HUES6 (cell line): ENCODE data around the gene CTIF.

Source experiments
- H3K27ac ChIP-seq: 2 replicates; pipeline ENCODE4 v1.7.0; 2013; ENCODE audit warnings: low read depth, mild to moderate bottlenecking, low read length, inconsistent platforms
- H3K27me3 ChIP-seq: 2 replicates; pipeline ENCODE4 v1.6.1; 2013; ENCODE audit warnings: low read length; ENCODE audit not compliant: control insufficient read depth, insufficient read depth
- H3K36me3 ChIP-seq: 2 replicates; pipeline ENCODE4 v1.6.1; 2013; ENCODE audit warnings: low read length; ENCODE audit not compliant: control insufficient read depth, insufficient read depth
- H3K4me1 ChIP-seq: 2 replicates; pipeline ENCODE4 v1.6.1; 2013; ENCODE audit warnings: low read length; ENCODE audit not compliant: control insufficient read depth, insufficient read depth
- H3K4me3 ChIP-seq: 2 replicates; pipeline ENCODE4 v1.5.1; 2013; ENCODE audit warnings: low read depth, low read length
- H3K9ac ChIP-seq: one replicate; pipeline ENCODE4 v1.6.1; 2013; ENCODE audit warnings: mild to moderate bottlenecking, low read length
- H3K9me3 ChIP-seq: 2 replicates; pipeline ENCODE4 v1.6.1; 2013; ENCODE audit warnings: low read depth, low read length; ENCODE audit not compliant: control insufficient read depth, insufficient read depth

The CTIF gene

GRCh38 chr18:48757906-48758305 is 219.1 kb downstream of the CTIF start:
- no peak overlapping the region for H3K4me3 ChIP-seq
- no peak overlapping the region for H3K9ac ChIP-seq
- no peaks in the 10 kb centered on the region; the same call in 1 of the 2 replicates for H3K4me1 ChIP-seq
- H3K36me3 ChIP-seq: peaks cover 5% of the 10 kb centered on the region; the same call in 1 of the 2 replicates
- H3K9me3 ChIP-seq: peaks cover 3% of the 10 kb centered on the region; the same call in 1 of the 2 replicates
- no peak overlapping the region for H3K27ac ChIP-seq
- no peaks in the 10 kb centered on the region for H3K27me3 ChIP-seq

DNA sequence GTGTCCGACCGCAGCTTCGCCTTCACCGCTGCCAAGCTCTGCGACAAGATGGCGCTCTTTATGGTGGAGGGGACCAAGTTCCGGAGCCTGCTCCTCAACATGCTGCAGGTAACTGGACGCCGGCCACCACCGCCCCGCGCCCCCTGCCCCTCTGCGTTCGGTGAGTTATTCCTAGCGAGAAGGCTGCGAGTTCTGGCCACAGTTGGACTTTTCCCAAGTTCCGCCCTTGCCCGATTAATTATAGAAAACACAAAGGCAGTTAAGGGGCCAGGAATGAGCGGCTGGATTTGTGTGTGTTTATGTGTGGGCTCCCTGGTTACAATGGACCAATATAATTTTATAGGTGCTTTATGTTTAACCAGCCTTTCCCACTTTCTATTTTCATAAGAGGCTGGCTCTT is 222.8 kb downstream of the CTIF start:
- no peaks in the 10 kb centered on the region for H3K27me3 ChIP-seq
- no peak overlapping the region for H3K9ac ChIP-seq
- no peak overlapping the region for H3K4me3 ChIP-seq
- H3K36me3 ChIP-seq: peaks cover 5% of the 10 kb centered on the region; the same call in 1 of the 2 replicates
- H3K27ac ChIP-seq: no peak overlapping the region
- peaks cover 2% of the 10 kb centered on the region; the same call in 1 of the 2 replicates for H3K9me3 ChIP-seq
- H3K4me1 ChIP-seq: peaks cover 6% of the 10 kb centered on the region; the same call in 1 of the 2 replicates

GRCh38 chr18:48762022-48762421 is 223.2 kb downstream of the CTIF start:
- Histone ChIP-seq H3K27ac (no peak overlapping the region), H3K4me3 (no peak overlapping the region), H3K9ac (no peak overlapping the region), H3K27me3 (no peaks in the 10 kb centered on the region), H3K9me3 (no peaks in the 10 kb centered on the region), H3K36me3 (peaks cover 5% of the 10 kb centered on the region; the same call in 1 of the 2 replicates), H3K4me1 (peaks cover 6% of the 10 kb centered on the region; the same call in 1 of the 2 replicates)

DNA sequence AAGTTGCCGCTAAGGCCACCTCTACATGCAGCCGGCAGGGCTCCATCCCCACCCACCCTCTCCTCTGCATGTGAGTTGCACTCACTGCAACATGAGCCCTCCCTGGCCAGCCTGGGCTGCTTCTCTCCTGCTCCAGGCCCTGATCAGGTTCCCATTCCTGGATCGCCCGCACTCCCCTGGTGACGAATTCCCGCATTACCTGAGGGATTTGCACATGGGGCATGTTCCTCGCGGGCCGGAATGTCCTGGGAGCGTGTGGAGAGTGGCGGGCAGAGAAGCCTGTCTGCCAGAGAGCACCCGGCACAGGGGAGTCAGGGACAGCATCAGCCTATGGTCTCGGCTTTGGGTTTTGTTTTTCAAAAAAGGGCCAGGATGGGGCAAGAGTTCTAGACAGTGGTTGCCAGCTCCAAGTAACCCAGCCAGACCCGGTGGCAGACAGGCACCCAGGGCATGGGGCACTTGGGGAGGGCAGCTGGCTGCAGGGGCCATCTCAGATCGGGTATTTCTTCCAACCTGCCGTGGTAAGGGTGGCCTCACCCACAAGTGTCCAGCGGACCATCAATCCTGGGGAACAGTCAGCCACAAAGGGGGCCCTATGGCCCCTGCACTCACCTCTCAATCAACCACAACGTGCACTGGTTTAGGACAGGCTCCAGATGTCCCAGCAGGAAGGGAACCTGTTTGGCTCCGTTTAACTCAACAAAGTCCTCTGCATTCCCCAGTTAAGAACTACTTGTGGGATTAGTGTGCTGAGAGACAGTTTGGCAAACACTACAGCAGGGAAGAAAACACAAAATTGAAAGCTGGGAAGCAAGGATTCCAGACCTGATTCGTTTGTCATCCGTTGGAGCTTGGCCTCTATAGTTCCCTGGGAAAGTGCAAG is 224.2 kb downstream of the CTIF start:
- Histone ChIP-seq H3K4me3 (no peak overlapping the region), H3K4me1 (peaks cover 6% of the 10 kb centered on the region; the same call in 1 of the 2 replicates), H3K27me3 (no peaks in the 10 kb centered on the region), H3K36me3 (peaks cover 5% of the 10 kb centered on the region; the same call in 1 of the 2 replicates), H3K27ac (no peak overlapping the region), H3K9me3 (no peaks in the 10 kb centered on the region), H3K9ac (no peak overlapping the region)

- H3K4me3 ChIP-seq: no peak overlapping the region
- peaks cover 6% of the 10 kb centered on the region; the same call in 1 of the 2 replicates for H3K4me1 ChIP-seq
- no peak overlapping the region for H3K9ac ChIP-seq
- H3K27me3 ChIP-seq: no peaks in the 10 kb centered on the region
- peaks cover 5% of the 10 kb centered on the region; the same call in 1 of the 2 replicates for H3K36me3 ChIP-seq
- no peaks in the 10 kb centered on the region for H3K9me3 ChIP-seq
- H3K27ac ChIP-seq: no peak overlapping the region
These were observed 224.9 kb downstream of the CTIF start for GRCh38 chr18:48763719-48764100.

DNA sequence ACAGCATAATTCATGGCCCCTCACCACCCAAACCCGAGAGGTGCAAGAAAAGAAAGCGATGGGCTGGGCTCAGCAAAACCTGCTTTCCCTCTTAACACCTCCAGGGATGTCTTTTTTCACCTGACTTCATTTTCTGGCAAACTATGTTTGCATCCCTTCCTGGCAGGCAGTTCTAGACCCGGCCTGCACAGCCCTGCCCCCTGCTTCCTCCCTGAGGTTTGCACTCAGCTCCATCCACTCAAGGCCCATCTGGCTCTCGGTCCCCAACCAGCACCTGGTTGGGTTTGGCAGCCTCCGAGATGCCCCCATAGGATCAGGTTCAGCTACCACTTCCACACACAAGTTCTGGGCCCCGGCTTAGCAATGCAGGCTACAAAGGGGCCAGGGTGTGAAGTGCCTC is 226.2 kb downstream of the CTIF start:
- H3K9me3 ChIP-seq: no peaks in the 10 kb centered on the region
- no peak overlapping the region for H3K27ac ChIP-seq
- H3K9ac ChIP-seq: no peak overlapping the region

DNA sequence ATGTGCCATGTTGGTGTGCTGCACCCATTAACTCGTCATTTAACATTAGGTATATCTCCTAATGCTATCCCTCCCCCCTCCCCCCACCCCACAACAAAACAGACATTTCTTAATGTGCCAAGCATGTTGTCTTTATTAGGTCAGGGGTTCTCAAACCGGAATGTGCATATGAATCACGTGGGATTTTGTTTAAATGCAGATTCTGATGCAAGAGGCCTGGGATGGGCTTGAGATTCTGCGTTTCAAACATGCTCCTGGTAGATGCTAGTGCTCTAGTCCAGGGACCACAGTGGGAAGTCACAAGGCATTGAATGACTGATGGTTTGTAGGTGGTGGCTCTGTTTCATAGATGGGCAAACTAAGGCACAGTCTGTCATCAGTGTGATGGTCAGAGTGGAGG is 227.2 kb downstream of the CTIF start:
- Histone ChIP-seq H3K4me1 (peaks cover 6% of the 10 kb centered on the region; the same call in 1 of the 2 replicates), H3K4me3 (no peak overlapping the region), H3K9ac (no peak overlapping the region), H3K36me3 (peaks cover 5% of the 10 kb centered on the region; the same call in 1 of the 2 replicates), H3K27ac (no peak overlapping the region), H3K9me3 (no peaks in the 10 kb centered on the region), H3K27me3 (no peaks in the 10 kb centered on the region)

More for the DNA sequence above, 226.2 kb downstream of the CTIF start:
- Histone ChIP-seq H3K36me3 (peaks cover 5% of the 10 kb centered on the region; the same call in 1 of the 2 replicates), H3K4me3 (no peak overlapping the region), H3K4me1 (peaks cover 6% of the 10 kb centered on the region; the same call in 1 of the 2 replicates), H3K27me3 (no peaks in the 10 kb centered on the region)

DNA sequence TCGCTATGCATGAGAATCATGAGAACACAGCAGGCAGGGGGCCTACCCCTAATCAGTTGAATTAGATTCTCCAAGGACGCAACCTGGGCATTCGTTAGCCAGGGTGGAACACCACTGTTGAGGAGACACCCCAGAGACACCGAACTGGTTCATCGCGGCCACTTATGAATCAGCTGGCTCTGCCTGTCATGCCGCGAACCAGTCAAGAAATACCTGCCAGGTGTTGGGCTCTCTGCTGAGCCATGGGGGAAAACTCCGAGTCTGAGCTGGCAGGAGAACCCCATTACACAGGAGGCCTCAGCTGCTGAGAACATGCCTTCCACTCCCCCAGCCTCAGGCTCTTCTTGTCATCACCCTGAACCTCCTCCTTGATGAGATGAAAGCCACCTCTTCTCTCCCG is 227.7 kb downstream of the CTIF start:
- no peaks in the 10 kb centered on the region for H3K27me3 ChIP-seq
- H3K9ac ChIP-seq: no peak overlapping the region
- H3K4me3 ChIP-seq: no peak overlapping the region
- H3K36me3 ChIP-seq: peaks cover 5% of the 10 kb centered on the region; the same call in 1 of the 2 replicates
- H3K4me1 ChIP-seq: peaks cover 7% of the 10 kb centered on the region; the same call in 1 of the 2 replicates
- no peak overlapping the region for H3K27ac ChIP-seq
- no peaks in the 10 kb centered on the region for H3K9me3 ChIP-seq

GRCh38 chr18:48767090-48767690 is 228.4 kb downstream of the CTIF start:
- no peak overlapping the region for H3K4me3 ChIP-seq
- H3K9ac ChIP-seq: no peak overlapping the region
- H3K27ac ChIP-seq: no peak overlapping the region
- H3K4me1 ChIP-seq: peaks cover 12% of the 10 kb centered on the region; the same call in 1 of the 2 replicates
- H3K36me3 ChIP-seq: 0 out of 2 replicates have a peak, but pooled peaks cover 1% of the 10 kb centered on the region
- no peaks in the 10 kb centered on the region for H3K27me3 ChIP-seq
- no peaks in the 10 kb centered on the region for H3K9me3 ChIP-seq

GRCh38 chr18:48769006-48769636 is 230.3 kb downstream of the CTIF start:
- H3K4me3 ChIP-seq: no peak overlapping the region
- no peak overlapping the region for H3K9ac ChIP-seq
- H3K27me3 ChIP-seq: no peaks in the 10 kb centered on the region
- H3K9me3 ChIP-seq: no peaks in the 10 kb centered on the region
- H3K27ac ChIP-seq: no peak overlapping the region
- H3K4me1 ChIP-seq: peaks cover 12% of the 10 kb centered on the region; the same call in 1 of the 2 replicates
- H3K36me3 ChIP-seq: no peaks in the 10 kb centered on the region
